GM19324 (cell line): ENCODE results near the gene SIDT1.

Experiments used
- ATAC-seq: cut with Tn5 transposase; IDR thresholded peaks from one replicate; pipeline ENCODE4 v1.9.1; 2021; ENCODE audit warnings: mild to moderate bottlenecking, moderate library complexity; ENCODE audit not compliant: unreplicated experiment, low FRiP score

SIDT1 gene

DNA sequence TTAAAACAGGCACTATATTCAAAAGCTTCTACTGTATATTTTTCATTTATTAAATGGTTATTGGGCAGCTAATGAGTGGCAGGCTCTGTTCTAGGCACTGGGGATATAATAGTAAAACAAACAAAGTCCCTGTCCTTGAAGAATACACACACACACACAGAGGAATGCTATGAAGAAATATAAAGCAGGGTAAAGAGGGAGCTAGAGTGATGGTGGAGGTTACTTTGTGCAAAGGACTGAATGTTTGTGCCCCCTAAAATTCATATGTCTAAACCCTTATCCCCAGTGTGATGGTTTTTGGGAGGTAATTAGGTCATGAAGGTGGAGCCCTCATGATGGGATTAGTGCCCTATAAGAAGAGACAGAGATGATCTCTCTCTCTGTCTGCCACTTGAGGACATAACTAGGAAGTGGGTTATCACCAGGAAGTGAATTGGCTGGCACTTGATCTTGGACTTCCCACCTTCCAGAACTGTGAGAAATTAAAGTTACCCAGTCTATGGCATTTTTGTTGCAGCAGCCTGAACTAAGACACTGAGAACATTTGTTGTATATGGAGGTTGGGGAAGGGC is 132.3 kb downstream of the SIDT1 start:
- ATAC-seq: no peak

DNA sequence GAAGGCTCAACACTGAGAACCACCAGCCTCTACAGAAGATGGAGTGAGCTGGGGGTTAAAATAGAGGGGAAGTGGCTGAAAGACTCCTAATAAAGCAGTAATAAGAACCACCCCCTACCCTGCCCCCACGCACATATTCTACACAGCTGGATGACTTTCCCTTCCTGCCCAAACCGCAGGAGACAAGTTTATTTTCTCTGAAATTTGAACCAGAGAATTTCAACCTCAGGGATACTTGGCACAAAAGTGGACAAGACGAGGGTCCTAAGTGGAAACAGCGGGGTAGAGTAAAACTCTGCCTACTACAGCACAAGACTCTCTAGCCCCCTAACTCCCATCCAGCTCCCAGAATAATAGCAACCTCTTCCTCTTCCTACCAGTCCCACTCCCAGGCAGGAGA is 135.7 kb downstream of the SIDT1 start:
- no peak for ATAC-seq

DNA sequence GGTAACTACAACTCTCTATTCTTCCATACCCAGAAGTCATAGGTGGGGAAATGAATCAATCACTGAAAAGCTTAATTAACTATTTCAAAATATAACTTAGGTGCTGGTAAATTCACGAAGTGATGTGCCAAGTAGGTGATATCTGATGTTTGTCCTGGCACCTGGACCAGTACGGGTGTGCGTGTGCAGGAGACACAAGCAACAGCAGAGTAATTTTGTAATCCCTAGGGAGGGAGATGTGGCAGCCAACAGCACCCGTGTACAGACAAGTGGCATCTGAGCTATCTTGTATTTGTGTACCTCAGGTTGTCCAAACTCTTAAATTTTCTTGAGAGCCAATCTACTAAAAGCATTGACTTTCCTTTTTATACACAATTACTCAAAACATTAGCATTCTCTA is 141.2 kb downstream of the SIDT1 start:
- no peak for ATAC-seq

DNA sequence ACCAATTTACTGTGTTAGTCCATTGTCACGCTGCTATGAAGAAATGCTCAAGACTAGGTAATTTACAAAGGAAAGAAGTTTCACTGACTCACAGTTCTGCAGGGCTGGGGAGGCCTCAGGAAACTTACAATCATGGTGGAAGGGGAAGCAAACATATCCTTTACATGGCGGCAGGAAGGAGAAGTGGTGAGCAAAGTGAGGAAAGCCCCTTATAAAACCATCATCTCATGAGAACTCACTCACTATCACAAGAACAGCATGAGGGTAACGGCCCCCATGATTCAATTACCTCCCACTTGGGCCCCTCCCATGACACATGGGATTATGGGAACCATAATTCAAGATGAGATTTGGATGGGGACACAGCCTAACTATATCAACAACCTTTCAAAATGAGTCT is 143.9 kb downstream of the SIDT1 start:
- no peak for ATAC-seq

DNA sequence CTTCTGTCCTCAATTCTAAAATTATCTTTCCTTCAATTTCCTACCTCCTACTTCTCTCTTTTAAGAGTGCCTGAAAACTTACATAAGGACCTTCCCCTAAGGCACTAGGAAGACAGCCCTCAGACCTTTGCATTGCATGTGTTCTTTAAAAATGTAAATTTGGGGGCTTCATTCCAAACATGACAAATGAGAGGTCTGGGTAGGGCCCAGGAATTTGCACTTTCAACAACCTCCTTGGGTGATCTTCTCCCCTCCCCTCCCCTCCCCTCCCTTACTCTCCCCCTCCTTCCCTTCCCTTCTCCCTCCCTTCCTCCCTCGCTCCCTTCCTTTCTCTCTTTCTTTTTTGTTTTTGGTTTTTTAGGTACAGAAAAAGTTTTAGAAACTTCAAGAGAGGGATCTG is 145.4 kb downstream of the SIDT1 start:
- ATAC-seq: no peak

DNA sequence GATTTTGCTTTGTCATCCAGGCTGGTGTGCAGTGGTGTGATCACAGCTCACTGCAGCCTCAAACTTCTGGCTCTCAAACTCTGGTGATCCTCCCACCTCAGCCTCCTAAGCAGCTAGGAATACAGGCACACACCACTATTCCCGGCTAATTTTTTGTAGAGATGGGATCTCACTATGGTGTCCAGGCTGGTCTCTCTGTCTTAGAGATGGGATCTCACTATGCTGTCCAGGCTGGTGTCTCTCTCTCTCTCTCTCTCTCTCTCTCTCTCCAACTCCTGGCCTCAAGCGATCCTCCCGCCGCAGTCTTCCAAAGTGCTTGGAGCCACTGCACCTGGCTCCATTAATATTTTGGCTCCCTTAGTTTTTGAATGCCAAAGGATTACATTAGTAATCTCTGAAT is 146.4 kb downstream of the SIDT1 start:
- ATAC-seq: no peak
